LNCaP clone FGC (cell line): Measurements from ENCODE around the gene BCL6.
A peak's percentile ranks its signal among the peaks of the same experiment; 100 is the strongest.

Experiments used
- DNase-seq: peaks from one replicate; pipeline ENCODE4 v3.0.0-alpha.2; 2011; ENCODE audit warnings: low read depth
- H3K4me3 ChIP-seq: 2 replicates; pipeline ENCODE4 v1.5.1; 2011; ENCODE audit warnings: mild to moderate bottlenecking, low read depth, low read length, control low read depth
- TF ChIP-seq, protein P1 (sequence below): IDR thresholded peaks from 2 replicates; pipeline ENCODE4 v1.5.1; 2012; ENCODE audit warnings: mild to moderate bottlenecking; ENCODE audit not compliant: control insufficient read depth, insufficient read depth; ENCODE audit errors: extremely low read depth

BCL6 gene

DNA sequence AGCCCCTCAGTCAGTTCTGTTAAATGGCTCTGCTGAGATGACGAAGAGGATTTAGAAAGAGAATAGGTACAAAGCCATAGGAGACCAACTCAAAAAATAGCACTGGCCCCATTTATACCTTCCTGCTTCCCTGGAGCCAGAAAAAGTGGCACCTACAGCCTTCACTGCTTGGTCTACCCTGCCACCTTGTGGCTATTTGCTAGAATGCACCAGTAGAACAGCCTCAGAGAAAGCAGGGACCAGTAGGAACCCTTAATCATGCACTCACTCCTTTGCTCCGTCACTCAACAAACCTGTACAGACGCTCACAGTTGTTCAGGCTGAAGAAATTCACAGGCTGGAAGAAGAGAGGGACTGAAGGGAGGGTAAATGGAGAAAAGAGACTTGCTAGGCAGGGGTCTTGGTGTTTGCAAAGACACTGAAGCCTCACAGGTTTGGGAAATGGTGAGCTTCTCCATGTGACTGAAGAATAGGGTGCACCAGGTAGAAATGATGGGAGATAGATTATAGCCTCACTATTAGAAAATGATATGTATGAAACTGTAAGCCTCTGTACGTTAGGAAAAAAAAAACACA lies 30.8 kb downstream of the BCL6 start:
- H3K4me3 ChIP-seq, result no peak overlapping the region
- DNase-seq, result peak; percentile 33
- TF ChIP-seq, protein P1, sequence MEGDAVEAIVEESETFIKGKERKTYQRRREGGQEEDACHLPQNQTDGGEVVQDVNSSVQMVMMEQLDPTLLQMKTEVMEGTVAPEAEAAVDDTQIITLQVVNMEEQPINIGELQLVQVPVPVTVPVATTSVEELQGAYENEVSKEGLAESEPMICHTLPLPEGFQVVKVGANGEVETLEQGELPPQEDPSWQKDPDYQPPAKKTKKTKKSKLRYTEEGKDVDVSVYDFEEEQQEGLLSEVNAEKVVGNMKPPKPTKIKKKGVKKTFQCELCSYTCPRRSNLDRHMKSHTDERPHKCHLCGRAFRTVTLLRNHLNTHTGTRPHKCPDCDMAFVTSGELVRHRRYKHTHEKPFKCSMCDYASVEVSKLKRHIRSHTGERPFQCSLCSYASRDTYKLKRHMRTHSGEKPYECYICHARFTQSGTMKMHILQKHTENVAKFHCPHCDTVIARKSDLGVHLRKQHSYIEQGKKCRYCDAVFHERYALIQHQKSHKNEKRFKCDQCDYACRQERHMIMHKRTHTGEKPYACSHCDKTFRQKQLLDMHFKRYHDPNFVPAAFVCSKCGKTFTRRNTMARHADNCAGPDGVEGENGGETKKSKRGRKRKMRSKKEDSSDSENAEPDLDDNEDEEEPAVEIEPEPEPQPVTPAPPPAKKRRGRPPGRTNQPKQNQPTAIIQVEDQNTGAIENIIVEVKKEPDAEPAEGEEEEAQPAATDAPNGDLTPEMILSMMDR, result peak; percentile 95

DNA sequence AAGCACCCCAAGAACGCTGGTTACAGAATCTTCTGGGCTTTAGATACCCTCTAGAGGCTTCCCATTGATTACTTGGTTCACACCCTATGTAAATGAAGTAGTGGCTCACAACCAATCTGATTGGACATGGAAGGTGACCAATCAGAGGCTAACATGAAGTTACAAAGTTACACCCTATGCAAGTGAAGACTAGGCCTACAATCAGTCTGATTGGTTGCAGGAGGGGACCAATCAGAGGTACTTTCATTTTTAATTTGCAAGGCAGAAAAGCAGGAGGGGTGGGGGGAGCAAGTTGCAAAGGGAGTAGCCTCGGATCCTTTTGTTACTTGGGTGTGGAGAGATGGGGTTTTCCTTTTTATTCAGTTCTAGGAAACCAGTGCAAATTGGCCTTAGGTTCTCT lies 31.8 kb downstream of the BCL6 start:
- no peak overlapping the region for H3K4me3 ChIP-seq
- TF ChIP-seq, protein P1, result no peak
- DNase-seq, result no peak

DNA sequence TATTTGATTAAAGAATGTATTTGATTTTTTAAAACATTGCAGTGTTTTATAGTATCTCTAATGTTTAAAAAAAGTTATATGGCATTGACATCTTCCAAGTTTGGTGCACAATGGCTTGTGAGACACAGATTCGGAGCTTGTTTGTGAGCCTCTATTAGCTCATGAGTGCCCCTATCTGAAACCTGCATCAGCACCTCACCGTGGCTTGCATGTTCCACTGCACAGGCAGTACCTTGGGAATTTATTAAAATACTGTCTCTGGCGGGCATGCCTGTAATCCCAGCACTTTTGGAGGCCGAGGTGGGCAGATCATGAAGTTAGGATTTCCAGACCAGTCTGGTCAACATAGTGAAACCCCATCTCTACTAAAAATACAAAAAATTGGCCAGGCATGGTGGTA lies 36.1 kb downstream of the BCL6 start:
- no peak overlapping the region for H3K4me3 ChIP-seq
- TF ChIP-seq, protein P1, result peak; percentile 29; the same call in 1 of the 2 replicates
- no peak for DNase-seq

DNA sequence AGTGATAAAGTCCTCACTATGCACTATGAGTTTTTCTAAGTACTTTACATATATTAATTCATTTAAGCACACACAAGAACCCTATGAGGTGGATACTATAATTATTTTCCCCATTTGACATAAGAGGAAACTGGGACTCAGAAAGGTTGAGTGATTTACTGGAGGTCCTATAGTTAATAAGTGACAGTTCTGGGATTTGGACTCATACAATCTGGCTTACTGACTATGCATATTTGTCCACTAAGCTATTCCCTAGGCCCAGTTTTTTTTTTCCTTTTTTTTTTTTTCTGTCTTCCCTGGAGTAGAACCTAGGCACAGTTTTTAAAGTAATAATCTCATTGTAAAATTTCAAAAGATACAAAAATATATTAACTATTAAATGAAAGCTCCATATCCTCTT lies 36.6 kb downstream of the BCL6 start:
- TF ChIP-seq, protein P1, result no peak
- no peak overlapping the region for H3K4me3 ChIP-seq
- no peak for DNase-seq

DNA sequence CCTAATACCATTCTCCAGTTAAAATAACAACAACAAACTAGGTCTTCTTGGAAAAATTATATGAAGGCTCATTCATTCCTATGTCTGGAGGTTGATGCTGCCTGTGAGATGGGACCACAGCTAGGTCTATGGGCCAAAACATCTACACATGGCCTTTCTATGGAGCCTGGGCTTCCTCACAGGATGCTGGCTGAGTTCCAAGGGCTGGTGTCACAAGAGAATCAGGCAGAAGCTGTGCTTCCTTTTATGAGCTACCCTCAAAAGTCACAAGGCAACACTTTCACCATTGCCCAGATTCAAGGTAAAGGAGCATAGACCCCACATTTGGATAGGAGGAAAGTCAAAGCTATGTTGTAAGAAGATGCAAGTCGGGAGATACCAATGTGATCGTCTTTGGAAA lies 38.3 kb downstream of the BCL6 start:
- no peak for DNase-seq
- TF ChIP-seq, protein P1, result no peak

DNA sequence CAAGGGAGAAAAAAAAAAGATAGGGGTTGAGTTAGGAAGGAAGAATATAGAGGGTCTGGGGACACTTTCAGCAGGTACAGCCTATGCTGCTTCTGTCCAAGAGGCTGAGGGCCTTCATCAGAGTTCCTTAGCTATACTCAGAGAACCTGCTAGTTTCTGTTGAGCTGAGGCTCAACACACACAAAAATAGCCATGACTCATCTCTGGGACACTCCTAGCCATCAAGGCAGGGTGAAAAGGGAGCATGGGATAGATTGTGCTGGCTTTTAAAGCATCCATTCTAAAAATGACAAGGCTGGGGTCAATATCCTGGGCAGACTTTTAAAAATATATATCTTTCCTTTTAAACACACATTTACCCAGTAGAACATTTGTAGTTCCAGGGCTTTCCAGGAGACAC lies 40.1 kb downstream of the BCL6 start:
- TF ChIP-seq, protein P1, result no peak

More for the DNA sequence above, 38.3 kb downstream of the BCL6 start:
- H3K4me3 ChIP-seq, result no peak overlapping the region

DNA sequence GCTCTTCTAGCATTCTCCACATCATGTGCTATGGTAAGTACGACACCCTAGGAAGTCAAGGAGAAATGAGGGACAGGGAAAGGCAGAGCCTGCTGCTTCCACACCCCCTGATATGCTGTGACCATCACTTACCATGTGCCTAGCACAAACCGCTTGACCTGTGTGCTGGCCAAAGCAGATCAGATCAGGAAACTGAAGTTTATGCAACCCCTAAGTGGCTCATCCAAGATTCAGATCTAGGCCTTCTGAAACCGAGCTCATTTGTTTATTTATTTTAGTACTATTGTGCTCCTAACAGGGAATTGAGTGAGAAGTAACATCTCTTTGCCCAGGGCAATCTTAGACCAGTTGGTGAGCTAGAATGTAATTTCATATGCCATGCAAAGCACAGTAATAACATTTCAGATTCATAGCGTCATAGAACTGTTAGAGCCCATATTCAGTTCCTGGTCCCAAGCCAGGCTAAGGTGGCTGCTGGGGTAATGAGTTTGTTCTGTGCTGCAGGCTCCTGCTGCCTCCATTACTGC lies 42.7 kb downstream of the BCL6 start, which contains the start of gene RTP2:
Gene RTP2, minus strand, starts transcription at position 51 of the 527 bp plus-strand sequence. CDS start 429 bp downstream, outside the sequence.
- DNase-seq, result no peak

More for the DNA sequence above, 40.1 kb downstream of the BCL6 start:
- no peak overlapping the region for H3K4me3 ChIP-seq
- no peak for DNase-seq

More for the DNA sequence above, 42.7 kb downstream of the BCL6 start, which contains the start of gene RTP2:
- H3K4me3 ChIP-seq, result no peak within 1 kb of the TSS
- TF ChIP-seq, protein P1, result no peak
